ENCODE measurements around the gene LRR1.
"Not testable (repeated sequence)": the region's sequence is repeated elsewhere in the genome, so short reads cannot be mapped to it uniquely, and the experiment has no call there.

Gene LRR1

GRCh38 chr14:49657500-49657899 is 58.8 kb downstream of the LRR1 start:
- H3K27ac ChIP-seq (ENCODE audit: low read length); DNase-seq (ENCODE audit: low read depth, low spot score); H3K27me3 ChIP-seq (ENCODE audit: control insufficient read depth, insufficient read depth, low read length); H3K9me3 ChIP-seq (ENCODE audit: control insufficient read depth, insufficient read depth, low read length); H3K4me3 ChIP-seq (ENCODE audit: low read length); H3K4me1 ChIP-seq (ENCODE audit: control insufficient read depth, insufficient read depth, low read length); H3K36me3 ChIP-seq (ENCODE audit: control insufficient read depth, insufficient read depth, low read length): not testable (repeated sequence)
- WGBS (ENCODE audit: insufficient coverage, insufficient read length): no CpG with 5 or more reads among the region's 6 CpGs

DNA sequence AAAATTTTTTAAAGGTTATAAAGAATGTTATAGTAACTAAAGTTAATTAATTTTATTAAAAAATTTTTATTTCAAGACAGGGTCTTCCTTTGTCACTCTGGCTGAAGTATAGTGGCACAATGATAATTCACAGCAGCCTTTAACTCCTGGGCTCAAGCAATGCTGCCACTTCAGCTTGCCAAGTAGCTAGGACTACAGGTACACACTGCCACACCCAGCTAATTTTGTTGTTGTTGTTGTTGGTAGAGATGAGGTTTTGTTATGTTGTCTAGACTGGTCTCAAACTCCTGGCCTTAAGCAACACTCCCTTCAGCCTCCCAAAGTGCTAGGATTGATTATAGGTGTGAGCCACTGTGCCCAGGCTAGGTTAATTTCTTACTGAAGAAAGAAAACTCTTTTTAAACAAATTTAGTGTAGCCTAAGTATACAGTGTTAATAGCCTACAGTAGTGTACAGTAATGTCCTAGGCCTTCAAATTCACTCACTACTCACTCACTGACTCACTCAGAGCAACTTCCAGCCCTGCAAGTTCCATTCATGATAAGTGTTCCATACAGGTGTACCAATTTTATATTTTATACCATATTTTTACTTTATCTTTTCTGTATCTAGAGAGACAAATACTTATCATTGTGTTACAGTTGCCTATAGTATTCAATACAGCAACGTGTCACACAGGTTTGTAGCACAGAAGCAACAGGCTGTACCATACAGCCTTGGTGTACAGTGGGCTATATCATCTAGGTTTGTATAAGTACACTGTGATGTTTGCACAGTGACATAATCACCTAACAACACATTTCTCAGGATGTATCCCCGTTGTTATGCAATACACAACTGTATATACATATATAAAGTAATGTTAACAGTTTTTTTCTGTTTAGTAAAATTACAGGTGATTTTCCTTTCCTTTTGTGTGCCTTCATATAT is 61.1 kb downstream of the LRR1 start:
- Histone ChIP-seq H3K36me3 (ENCODE audit: control insufficient read depth, insufficient read depth, low read length) (no peaks in the 10 kb centered on the region), H3K4me1 (ENCODE audit: control insufficient read depth, insufficient read depth, low read length) (no peaks in the 10 kb centered on the region), H3K27me3 (ENCODE audit: control insufficient read depth, insufficient read depth, low read length) (no peaks in the 10 kb centered on the region), H3K4me3 (ENCODE audit: low read length) (no peak overlapping the region), H3K9me3 (ENCODE audit: control insufficient read depth, insufficient read depth, low read length) (no peaks in the 10 kb centered on the region), H3K27ac (ENCODE audit: low read length) (no peak overlapping the region)
- WGBS (ENCODE audit: insufficient coverage, insufficient read length): no CpG with 5 or more reads among the region's 2 CpGs
- no peak for DNase-seq (ENCODE audit: low read depth, low spot score)

All from iPS DF 6.9 (cell line).